Measurements from ENCODE around the gene ZNF444. TPM values are rescaled to one million over a fixed set of nuclear protein-coding genes. Genes with fewer than 3 reads are reported as not detected.

ZNF444 gene
- total RNA-seq, 1 donor from 2014 or later, result 38.7 TPM

GRCh38 chr19:56120371-56121179 is 20.5 kb upstream of the ZNF444 start:
- Histone ChIP-seq H3K36me3 (peaks cover 3% of the 10 kb centered on the region), H3K4me3 (peak overlapping the region; percentile 78), H3K27me3 (ENCODE audit: low read depth) (no peaks in the 10 kb centered on the region), H3K9me3 (no peaks in the 10 kb centered on the region), H3K4me1 (peaks cover 41% of the 10 kb centered on the region), H3K27ac (peak overlapping the region; percentile 90)
- ATAC-seq, result peak; percentile 60 to 67
- peak; percentile 92 for DNase-seq
- intact Hi-C loops (cut with DNase I), result no loop called here
- TF ChIP-seq CTCF (IDR thresholded peaks at IDR 0.05), result peak; percentile 21

GRCh38 chr19:56121180-56122167 is 19.6 kb upstream of the ZNF444 start, which contains the start of gene ZNF787:
Gene ZNF787, minus strand, starts transcription at chr19:56121295. Its CDS starts 18,078 bp downstream, at chr19:56103217.
- no peaks in the 10 kb centered on the region for H3K9me3 ChIP-seq
- peaks cover 41% of the 10 kb centered on the region for H3K4me1 ChIP-seq
- no peak for TF ChIP-seq CTCF (IDR thresholded peaks at IDR 0.05)
- H3K27ac ChIP-seq, result peak within 1 kb of the TSS; percentile 90
- peak; percentile 98 for DNase-seq
- H3K27me3 ChIP-seq (ENCODE audit: low read depth), result no peaks in the 10 kb centered on the region
- H3K36me3 ChIP-seq, result peaks cover 3% of the 10 kb centered on the region
- intact Hi-C loops (cut with DNase I), result no loop called here
- peak; percentile 96 to 97 for ATAC-seq
- peak within 1 kb of the TSS; percentile 78 for H3K4me3 ChIP-seq

GRCh38 chr19:56123266-56123891 is 17.7 kb upstream of the ZNF444 start:
- Histone ChIP-seq H3K27me3 (ENCODE audit: low read depth) (no peaks in the 10 kb centered on the region), H3K27ac (peak overlapping the region; percentile 24), H3K4me1 (peaks cover 23% of the 10 kb centered on the region), H3K9me3 (no peaks in the 10 kb centered on the region), H3K36me3 (no peaks in the 10 kb centered on the region), H3K4me3 (no peak overlapping the region)
- intact Hi-C loops (cut with DNase I), result no loop called here
- no peak for DNase-seq
- no peak for ATAC-seq
- no peak for TF ChIP-seq CTCF (IDR thresholded peaks at IDR 0.05)

GRCh38 chr19:56124578-56124977 is 16.5 kb upstream of the ZNF444 start:
- Histone ChIP-seq H3K27me3 (ENCODE audit: low read depth) (no peaks in the 10 kb centered on the region), H3K4me3 (no peak overlapping the region), H3K36me3 (no peaks in the 10 kb centered on the region), H3K4me1 (peaks cover 11% of the 10 kb centered on the region), H3K9me3 (no peaks in the 10 kb centered on the region), H3K27ac (no peak overlapping the region)
- ATAC-seq, result no peak
- TF ChIP-seq CTCF (IDR thresholded peaks at IDR 0.05), result no peak
- no peak for DNase-seq
- intact Hi-C loops (cut with DNase I), result no loop called here

All from lower lobe of right lung (tissue), 2 donors.